IMR-90 (cell line): ENCODE measurements around the gene BMERB1.

Source experiments
- CTCF ChIP-seq: conservative IDR thresholded peaks from 2 replicates; pipeline ENCODE4 v1.5.1; 2012; ENCODE audit warnings: mild to moderate bottlenecking, low read depth, low read length, improper control_type of control experiment
- MAZ ChIP-seq: IDR thresholded peaks from 2 replicates; pipeline ENCODE4 v1.6.1; 2012; ENCODE audit warnings: low read depth, mild to moderate bottlenecking, low read length, improper control_type of control experiment, moderate library complexity, borderline replicate concordance
- MXI1 ChIP-seq: IDR thresholded peaks from 2 replicates; pipeline ENCODE4 v1.6.1; 2012; ENCODE audit warnings: low read depth, mild to moderate bottlenecking, low read length, moderate library complexity, borderline replicate concordance
- POLR2A ChIP-seq: IDR thresholded peaks from 2 replicates; pipeline ENCODE4 v1.6.1; 2012; ENCODE audit warnings: mild to moderate bottlenecking, low read depth, low read length
- RFX5 ChIP-seq: IDR thresholded peaks from 2 replicates; pipeline ENCODE4 v1.8.0; 2012; ENCODE audit warnings: low read depth, mild to moderate bottlenecking, low read length, moderate library complexity

- TF ChIP-seq CTCF (no peak), POLR2A (no peak), RFX5 (no peak), MAZ (no peak), MXI1 (no peak)
These were observed 168.1 kb downstream of the BMERB1 start for GRCh38 chr16:15602285-15603044.
